CD4-positive, alpha-beta T cell treated with Interleukin-15 for 4 hours (primary cell): ENCODE measurements around the gene CALHM6.
A peak's percentile ranks its signal among the peaks of the same experiment; 100 is the strongest.

Experiments
- DNase-seq: peaks from one replicate; pipeline ENCODE4 v3.0.0-alpha.2; 2020; ENCODE audit warnings: low spot score

CALHM6 gene

GRCh38 chr6:116446399-116446798 lies 14.8 kb upstream of the CALHM6 start:
- DNase-seq = no peak

DNA sequence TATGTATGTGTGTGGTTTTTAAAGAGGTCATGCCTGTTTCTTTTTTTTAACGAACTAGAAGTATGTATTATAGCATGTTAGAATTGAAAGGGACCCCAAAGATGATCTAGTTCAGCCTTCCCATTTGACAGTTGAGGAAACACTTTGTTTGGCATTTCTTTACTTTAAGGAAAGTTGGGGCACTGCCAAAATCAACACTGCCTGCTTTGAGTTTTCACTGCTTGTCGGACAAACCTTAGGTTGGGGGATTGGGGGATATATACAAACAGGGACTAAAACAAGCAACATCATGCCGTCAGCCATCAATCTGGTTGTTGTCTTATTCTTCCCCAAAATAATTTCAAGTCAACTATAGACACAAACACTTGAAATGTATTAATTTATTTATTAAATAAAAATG lies 14.1 kb upstream of the CALHM6 start:
- DNase-seq = no peak

- DNase-seq = no peak
Measured at GRCh38 chr6:116447496-116448011, 13.6 kb upstream of the CALHM6 start.

DNA sequence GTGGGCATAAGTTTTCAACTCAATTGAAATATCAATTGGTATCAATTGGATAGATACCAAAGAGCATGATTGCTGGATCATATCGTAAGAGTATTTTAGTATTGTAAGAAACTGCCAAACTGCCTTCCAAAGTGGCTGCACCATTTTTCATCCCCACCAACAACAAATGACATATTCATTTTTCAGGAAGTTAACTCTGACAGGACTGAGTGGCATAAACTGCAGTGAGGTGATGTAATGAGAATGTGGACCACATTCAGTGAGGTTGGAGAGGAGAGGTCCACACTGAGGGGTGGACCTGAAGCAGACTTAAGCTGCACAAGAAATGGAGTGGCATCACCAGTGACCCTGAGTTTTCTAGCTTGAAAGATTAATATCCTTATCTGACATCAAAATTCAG lies 11.6 kb upstream of the CALHM6 start:
- DNase-seq = no peak

- DNase-seq = no peak
Measured at GRCh38 chr6:116450185-116450710, 10.9 kb upstream of the CALHM6 start.

- no peak for DNase-seq
Measured at GRCh38 chr6:116450769-116451740, 10.1 kb upstream of the CALHM6 start.

- no peak for DNase-seq
Measured at GRCh38 chr6:116451916-116452315, 9.3 kb upstream of the CALHM6 start.

GRCh38 chr6:116452531-116452930 lies 8.6 kb upstream of the CALHM6 start:
- DNase-seq = no peak

GRCh38 chr6:116456106-116456505 lies 5.1 kb upstream of the CALHM6 start:
- no peak for DNase-seq

GRCh38 chr6:116456927-116457326 lies 4.2 kb upstream of the CALHM6 start:
- DNase-seq = no peak

DNA sequence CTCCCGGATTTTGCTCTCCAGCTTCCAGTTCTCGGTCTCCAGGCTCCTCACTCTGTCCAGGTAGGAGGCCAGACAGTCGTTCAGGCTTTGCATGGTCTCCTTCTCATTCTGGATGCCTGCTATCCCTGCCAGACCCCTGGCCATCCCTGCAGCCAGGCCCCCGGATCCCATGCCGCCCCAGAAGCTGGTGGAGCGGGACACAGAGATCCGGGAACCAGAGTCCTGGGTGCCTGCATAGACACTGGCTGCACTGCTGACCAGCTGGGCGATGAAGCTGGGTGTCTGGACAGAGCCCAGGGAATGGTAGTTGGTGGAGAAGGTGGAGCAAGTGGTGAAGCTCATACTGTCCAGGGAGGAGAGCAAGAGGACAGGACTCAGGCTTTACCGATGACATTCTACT lies 2.9 kb upstream of the CALHM6 start:
- no peak for DNase-seq

DNA sequence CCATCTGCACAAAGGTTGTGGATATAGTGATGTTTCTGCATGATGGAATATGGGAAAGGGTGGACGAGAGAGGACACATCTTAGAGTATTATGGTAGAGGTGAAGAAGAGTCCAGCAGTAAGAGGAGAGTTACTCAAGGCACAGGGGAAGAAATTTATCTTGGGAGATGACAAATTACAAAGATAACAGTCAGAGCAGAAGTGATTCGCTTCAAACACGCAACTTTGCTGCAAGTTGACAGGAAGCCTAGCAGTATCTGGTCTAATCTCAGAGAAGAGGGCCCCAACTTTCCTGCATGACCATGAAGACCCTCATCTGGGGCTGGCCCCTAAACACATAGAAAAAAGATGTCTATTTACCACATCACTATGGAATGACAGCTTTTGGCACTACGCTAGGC lies 1.2 kb upstream of the CALHM6 start:
- no peak for DNase-seq

GRCh38 chr6:116461932-116462885 lies 1.0 kb downstream of the CALHM6 start:
- peak; percentile 25 for DNase-seq

DNA sequence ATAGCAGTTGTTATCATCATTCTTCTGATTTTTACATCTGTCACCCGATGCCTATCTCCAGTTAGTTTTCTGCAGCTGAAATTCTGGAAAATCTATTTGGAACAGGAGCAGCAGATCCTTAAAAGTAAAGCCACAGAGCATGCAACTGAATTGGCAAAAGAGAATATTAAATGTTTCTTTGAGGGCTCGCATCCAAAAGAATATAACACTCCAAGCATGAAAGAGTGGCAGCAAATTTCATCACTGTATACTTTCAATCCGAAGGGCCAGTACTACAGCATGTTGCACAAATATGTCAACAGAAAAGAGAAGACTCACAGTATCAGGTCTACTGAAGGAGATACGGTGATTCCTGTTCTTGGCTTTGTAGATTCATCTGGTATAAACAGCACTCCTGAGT lies 2.1 kb downstream of the CALHM6 start:
- DNase-seq = no peak

DNA sequence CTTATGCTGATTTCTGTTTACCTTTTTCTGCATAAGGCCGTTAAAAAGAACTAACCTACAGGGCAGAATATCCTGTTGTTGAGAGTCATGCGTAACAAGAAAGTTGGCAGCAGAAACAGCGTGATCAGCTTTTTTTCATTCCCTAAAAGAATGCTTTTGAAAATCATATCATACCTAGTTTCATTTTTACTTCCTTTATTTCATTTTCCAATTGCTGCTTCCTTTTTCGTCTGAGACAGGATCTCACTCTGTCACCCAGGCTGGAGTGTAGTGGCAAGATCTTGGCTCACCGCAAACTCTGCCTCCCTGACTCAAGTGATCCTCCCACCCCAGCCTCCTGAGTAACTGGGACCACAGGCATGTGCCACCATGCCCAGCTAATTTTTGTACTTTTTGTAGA lies 4.1 kb downstream of the CALHM6 start:
- no peak for DNase-seq

DNA sequence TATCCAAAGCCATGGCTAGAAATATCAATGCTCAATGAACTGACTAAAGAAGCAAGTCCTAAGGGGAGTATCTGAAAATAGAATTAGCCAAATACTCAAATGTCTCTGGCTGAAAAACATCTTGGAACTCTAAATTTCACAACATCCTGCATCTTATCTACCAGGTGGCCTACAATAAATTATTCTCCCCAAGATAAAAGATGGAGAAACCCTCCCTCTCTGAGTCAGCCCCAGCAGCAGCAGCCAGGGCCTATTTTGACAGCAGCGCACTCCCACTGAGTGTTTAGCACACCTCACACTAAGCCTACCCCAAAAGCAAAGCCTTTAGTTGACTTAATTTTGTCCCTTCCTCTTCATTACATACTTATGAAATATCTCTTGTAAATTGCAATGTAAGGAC lies 5.9 kb downstream of the CALHM6 start:
- no peak for DNase-seq

DNA sequence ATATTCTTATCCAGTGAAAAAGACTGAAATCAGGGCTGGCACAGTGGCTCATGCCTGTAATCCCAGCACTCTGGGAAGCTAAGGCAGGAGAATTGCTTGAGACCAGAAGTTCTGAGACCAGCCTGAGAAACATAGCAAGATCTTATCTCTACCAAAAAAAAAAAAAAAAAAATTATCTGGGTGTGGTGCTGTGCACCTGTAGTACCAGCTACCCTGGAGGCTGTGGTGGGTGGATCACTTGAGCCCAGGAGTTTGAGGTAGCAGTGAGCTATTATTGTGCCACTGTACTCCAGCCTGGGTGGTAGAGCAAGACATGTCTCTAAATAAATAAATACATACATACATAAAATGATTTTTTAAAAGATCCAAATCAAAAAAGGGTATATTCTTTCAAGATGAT lies 6.3 kb downstream of the CALHM6 start:
- DNase-seq = no peak

GRCh38 chr6:116468293-116468692 lies 7.1 kb downstream of the CALHM6 start:
- DNase-seq = no peak

DNA sequence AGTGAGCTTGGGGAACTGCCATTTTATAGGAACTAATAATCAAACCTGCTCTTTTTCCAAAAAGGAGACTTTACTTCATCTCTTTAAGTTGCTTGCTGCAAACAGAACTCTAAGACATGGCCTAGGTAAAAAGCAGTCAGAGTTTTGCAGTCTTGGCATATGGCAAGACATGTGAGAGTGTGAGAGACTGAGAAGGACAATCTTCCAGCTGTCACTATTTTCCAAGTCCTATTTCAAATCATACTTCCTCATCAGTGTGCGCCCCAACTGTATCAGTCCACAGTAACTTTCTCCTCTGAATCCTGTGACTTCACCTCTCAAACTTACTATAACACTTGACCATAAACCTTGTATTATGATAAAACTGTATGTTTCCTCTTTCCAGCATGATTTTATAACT lies 10.4 kb downstream of the CALHM6 start:
- no peak for DNase-seq

GRCh38 chr6:116472706-116473105 lies 11.5 kb downstream of the CALHM6 start:
- no peak for DNase-seq

DNA sequence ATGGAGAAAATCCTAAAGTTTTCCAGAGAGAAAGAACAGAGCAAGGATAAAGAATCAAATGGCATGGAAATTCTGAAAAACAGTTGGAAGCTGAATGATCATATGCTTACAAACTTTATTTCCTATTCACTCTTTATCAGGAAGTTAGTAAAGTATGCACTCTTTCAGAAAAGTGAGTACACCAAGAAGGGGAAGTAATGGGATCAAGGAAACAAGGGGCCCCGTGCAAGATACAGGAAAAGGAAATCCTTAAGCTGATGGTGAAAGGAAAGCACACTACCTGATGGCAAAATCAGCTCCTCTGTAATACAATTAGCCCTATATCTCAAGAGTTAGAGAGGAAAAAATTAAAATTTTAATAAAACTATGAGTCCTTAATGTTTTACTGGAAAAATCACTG lies 14.0 kb downstream of the CALHM6 start:
- no peak for DNase-seq

DNA sequence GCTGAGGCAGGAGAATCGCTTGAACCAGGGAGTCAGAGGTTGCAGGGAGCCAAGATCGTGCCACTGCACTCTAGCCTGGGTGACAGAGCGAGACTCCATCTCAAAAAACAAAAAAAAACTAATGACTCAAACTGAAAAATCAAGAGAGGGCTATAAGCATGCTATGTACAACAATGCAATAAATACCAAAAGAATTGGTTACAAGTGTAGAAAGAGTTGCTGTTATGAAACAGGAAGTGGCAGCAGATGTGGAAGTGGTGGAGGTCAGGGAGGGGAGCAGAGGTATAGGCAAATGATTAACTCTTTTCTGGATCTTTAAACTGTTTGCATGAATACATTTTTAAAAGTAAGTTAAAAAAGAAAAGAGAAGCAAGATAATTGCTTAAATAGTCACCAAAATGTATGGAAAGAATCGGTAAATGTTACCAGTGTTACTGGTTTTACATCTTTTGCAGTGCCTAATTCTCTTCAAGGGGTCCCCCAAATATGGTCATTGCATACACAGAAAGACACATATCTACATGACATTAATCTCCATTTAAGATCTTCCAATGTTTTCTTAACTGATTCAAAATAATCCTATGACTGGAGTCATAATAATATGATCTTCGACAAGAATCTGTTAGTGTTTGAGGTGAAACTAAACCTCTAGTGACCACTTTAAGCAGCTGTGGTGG lies 15.0 kb downstream of the CALHM6 start:
- peak; percentile 20 for DNase-seq
